CD4-positive, alpha-beta T cell (primary cell): Measurements from ENCODE around the gene CIB4. TPM values are rescaled to one million over a fixed set of nuclear protein-coding genes. Genes with fewer than 3 reads are reported as not detected.

Experiments
- ATAC-seq: fragments of 200-7000 bp; cut with Tn5 transposase; one replicate; pipeline ENCODE4 v1.10.0; 2022; ENCODE audit warnings: mild to moderate bottlenecking; ENCODE audit not compliant: poor library complexity
- CTCF ChIA-PET: fragments of 350-600 bp; sonication (Branson Sonifier 250); formaldehyde crosslinking; loops from one replicate; lab custom pipeline; 2021; ENCODE audit warnings: antibody characterized with exemption, inconsistent platforms; lab: Charles Lee
- POLR2A ChIA-PET: fragments of 350-600 bp; sonication (Branson Sonifier 250); formaldehyde crosslinking; loops from one replicate; lab custom pipeline; 2021; ENCODE audit warnings: antibody characterized with exemption, inconsistent platforms; lab: Charles Lee
- DNase-seq, 14 experiments: peaks; one replicate each; pipeline ENCODE4 v3.0.0-alpha.2; 2013 to 2020; ENCODE audit warnings: mixed read lengths in 2 of 14
- H3K27ac ChIP-seq, 2 donors: one replicate each; pipeline versions ENCODE4 v1.5.1 to v1.7.0; 2013; ENCODE audit warnings: low read length in 2 of 2, low read depth in 1 of 2, mild to moderate bottlenecking in 1 of 2
- H3K27me3 ChIP-seq, 2 experiments: 1 replicate in 1 of 2; 2 replicates in 1 of 2; pipeline versions ENCODE4 v1.6.1 to v1.7.0; 2013; ENCODE audit warnings: low read length in 2 of 2, control low read depth in 1 of 2, mild to moderate bottlenecking in 1 of 2, moderate library complexity in 1 of 2; ENCODE audit not compliant: insufficient read depth in 2 of 2, control insufficient read depth in 1 of 2
- H3K36me3 ChIP-seq: one replicate; pipeline ENCODE4 v1.6.1; 2013; ENCODE audit warnings: low read length, control low read depth; ENCODE audit not compliant: insufficient read depth
- H3K4me1 ChIP-seq: one replicate; pipeline ENCODE4 v1.6.1; 2013; ENCODE audit warnings: low read length, control low read depth; ENCODE audit not compliant: insufficient read depth
- H3K4me3 ChIP-seq: one replicate; pipeline ENCODE4 v1.5.1; 2013; ENCODE audit warnings: mild to moderate bottlenecking, low read length, moderate library complexity
- H3K9me3 ChIP-seq, 2 experiments: 1 replicate in 1 of 2; 2 replicates in 1 of 2; pipeline versions ENCODE4 v1.6.1 to v1.7.0; 2013; ENCODE audit warnings: low read length in 2 of 2, mild to moderate bottlenecking in 2 of 2, control low read depth in 1 of 2, moderate library complexity in 1 of 2; ENCODE audit not compliant: control insufficient read depth in 1 of 2, insufficient read depth in 1 of 2
- H3K27ac Mint-ChIP-seq: one replicate; pipeline ENCODE4 v1.8.0; 2020; ENCODE audit warnings: mixed read lengths
- H3K27me3 Mint-ChIP-seq: one replicate; pipeline ENCODE4 v1.8.0; 2021; ENCODE audit warnings: mixed read lengths
- H3K36me3 Mint-ChIP-seq: one replicate; pipeline ENCODE4 v1.8.0; 2021; ENCODE audit warnings: low read depth, mixed read lengths
- H3K4me1 Mint-ChIP-seq: one replicate; pipeline ENCODE4 v1.8.0; 2021; ENCODE audit warnings: low read depth, mixed read lengths
- H3K4me3 Mint-ChIP-seq: one replicate; pipeline ENCODE4 v1.8.0; 2020; ENCODE audit warnings: mild to moderate bottlenecking, mixed read lengths
- H3K9me3 Mint-ChIP-seq: one replicate; pipeline ENCODE4 v1.8.0; 2020; ENCODE audit warnings: mixed read lengths
- intact Hi-C, 2 experiments: fragments of 100-400 bp; cut with DNase I in 1 of 2; cut with micrococcal nuclease in 1 of 2; formaldehyde crosslinking; loops; one replicate each; pipeline versions ENCODE4 v1.15.1 to v1.9.0; 2023 to 2025; cut with DNase I, micrococcal nuclease
- total RNA-seq, 174 experiments: library from RNA in 2 of 174; stranded (reverse) in 2 of 174; gene quantifications; one replicate each; pipeline ENCODE4 v1.2.3 and lab custom pipeline; 2021 to 2026
- TF ChIP-seq, protein P1 (sequence below): fragments of 200-600 bp; IDR thresholded peaks from one replicate; pipeline ENCODE4 v1.8.0; 2022; ENCODE audit warnings: antibody characterized with exemption, mild to moderate bottlenecking

CIB4 gene
- total RNA-seq, 2 experiments from 2014 or later: not detected

DNA sequence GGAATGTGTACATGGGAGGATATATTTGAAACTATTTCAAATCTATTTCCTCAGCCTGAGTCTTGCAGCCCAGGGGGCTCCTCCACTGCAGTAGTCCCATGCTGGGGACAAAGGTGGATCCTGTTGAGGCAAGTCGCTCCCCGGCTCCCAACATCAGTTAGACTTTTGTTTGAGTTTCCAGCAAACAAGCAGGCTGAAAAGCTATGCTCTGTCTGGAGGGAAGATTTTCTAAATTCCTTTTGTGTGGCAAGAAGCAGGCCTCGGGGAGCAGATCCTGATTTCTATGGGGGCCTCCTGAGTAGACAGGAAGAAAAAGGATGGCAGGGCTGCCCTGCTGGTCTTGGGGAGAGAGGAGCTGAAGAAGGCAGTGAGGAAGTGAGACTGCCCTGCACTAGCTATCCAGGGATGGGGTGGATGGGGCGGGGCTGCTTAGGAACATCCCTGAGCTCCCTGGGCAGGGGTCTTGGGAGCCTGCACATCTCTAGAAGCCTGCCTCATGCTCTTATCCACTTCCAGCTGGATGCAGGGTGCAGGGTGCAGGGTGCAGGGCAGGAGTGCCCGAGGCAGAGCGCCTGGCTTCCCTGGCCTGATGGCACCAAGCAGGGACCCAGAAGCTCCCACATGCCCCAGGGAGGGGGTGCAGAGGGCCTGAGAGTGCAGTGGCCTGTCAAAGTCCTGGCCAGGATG lies 6.0 kb upstream of the CIB4 start:
- ChIA-PET POLR2A (no interaction called here), CTCF (no interaction called here)
- H3K9me3 Mint-ChIP-seq: no peaks in the 10 kb centered on the region
- TF ChIP-seq, protein P1, sequence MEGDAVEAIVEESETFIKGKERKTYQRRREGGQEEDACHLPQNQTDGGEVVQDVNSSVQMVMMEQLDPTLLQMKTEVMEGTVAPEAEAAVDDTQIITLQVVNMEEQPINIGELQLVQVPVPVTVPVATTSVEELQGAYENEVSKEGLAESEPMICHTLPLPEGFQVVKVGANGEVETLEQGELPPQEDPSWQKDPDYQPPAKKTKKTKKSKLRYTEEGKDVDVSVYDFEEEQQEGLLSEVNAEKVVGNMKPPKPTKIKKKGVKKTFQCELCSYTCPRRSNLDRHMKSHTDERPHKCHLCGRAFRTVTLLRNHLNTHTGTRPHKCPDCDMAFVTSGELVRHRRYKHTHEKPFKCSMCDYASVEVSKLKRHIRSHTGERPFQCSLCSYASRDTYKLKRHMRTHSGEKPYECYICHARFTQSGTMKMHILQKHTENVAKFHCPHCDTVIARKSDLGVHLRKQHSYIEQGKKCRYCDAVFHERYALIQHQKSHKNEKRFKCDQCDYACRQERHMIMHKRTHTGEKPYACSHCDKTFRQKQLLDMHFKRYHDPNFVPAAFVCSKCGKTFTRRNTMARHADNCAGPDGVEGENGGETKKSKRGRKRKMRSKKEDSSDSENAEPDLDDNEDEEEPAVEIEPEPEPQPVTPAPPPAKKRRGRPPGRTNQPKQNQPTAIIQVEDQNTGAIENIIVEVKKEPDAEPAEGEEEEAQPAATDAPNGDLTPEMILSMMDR: no peak
- H3K27ac Mint-ChIP-seq: no peak overlapping the region
- Histone ChIP-seq H3K36me3 (no peaks in the 10 kb centered on the region), H3K4me3 (no peak overlapping the region), H3K9me3 (no peaks in the 10 kb centered on the region), H3K27ac (no peak overlapping the region), H3K27me3 (peaks cover 5 to 19% of the 10 kb centered on the region in 2 experiments), H3K4me1 (no peaks in the 10 kb centered on the region)
- no peak for DNase-seq
- no peaks in the 10 kb centered on the region for H3K4me1 Mint-ChIP-seq
- H3K27me3 Mint-ChIP-seq: peaks cover 52% of the 10 kb centered on the region
- H3K36me3 Mint-ChIP-seq: no peaks in the 10 kb centered on the region
- no peak overlapping the region for H3K4me3 Mint-ChIP-seq
- intact Hi-C loops: no loop called here
- ATAC-seq: no peak

DNA sequence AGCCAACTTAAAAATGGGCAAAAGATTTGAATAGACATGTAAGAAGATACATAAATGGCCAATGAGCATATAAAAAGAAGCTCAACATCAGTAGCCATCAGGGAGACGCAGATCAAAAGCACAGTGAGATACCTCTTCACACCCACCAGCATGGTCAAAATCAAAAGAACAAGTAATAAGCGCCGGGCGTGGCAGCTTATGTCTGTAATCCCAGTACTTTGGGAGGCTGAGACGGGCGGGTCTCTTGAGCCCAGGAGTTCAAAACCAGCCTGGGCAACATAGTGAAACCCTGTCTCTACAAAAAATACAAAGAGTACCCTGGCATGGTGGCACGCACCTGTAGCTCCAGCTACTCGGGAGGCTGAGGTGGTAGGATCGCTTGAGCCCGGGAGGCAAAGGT lies 4.6 kb upstream of the CIB4 start:
- Mint-ChIP-seq H3K4me1 (no peaks in the 10 kb centered on the region), H3K27ac (no peak overlapping the region), H3K27me3 (peaks cover 59% of the 10 kb centered on the region), H3K4me3 (no peak overlapping the region), H3K36me3 (no peaks in the 10 kb centered on the region), H3K9me3 (no peaks in the 10 kb centered on the region)
- Histone ChIP-seq H3K36me3 (no peaks in the 10 kb centered on the region), H3K27ac (no peak overlapping the region), H3K27me3 (peaks cover 5 to 22% of the 10 kb centered on the region in 2 experiments), H3K4me1 (no peaks in the 10 kb centered on the region), H3K4me3 (no peak overlapping the region), H3K9me3 (no peaks in the 10 kb centered on the region)
- CTCF ChIA-PET: no interaction called here
- intact Hi-C loops: no loop called here
- no peak for DNase-seq
- POLR2A ChIA-PET: no interaction called here
- ATAC-seq: no peak
- TF ChIP-seq, protein P1: no peak

GRCh38 chr2:26644188-26644835 lies 3.1 kb upstream of the CIB4 start:
- TF ChIP-seq, protein P1: no peak
- H3K27ac Mint-ChIP-seq: no peak overlapping the region
- Histone ChIP-seq H3K4me1 (no peaks in the 10 kb centered on the region), H3K36me3 (no peaks in the 10 kb centered on the region), H3K4me3 (no peak overlapping the region), H3K27ac (no peak overlapping the region), H3K9me3 (no peaks in the 10 kb centered on the region), H3K27me3 (peaks cover 2 to 16% of the 10 kb centered on the region in 2 experiments)
- H3K4me1 Mint-ChIP-seq: no peaks in the 10 kb centered on the region
- ATAC-seq: no peak
- H3K9me3 Mint-ChIP-seq: no peaks in the 10 kb centered on the region
- intact Hi-C loops: no loop called here
- H3K36me3 Mint-ChIP-seq: no peaks in the 10 kb centered on the region
- ChIA-PET CTCF (no interaction called here), POLR2A (no interaction called here)
- DNase-seq: no peak
- H3K27me3 Mint-ChIP-seq: peaks cover 54% of the 10 kb centered on the region
- H3K4me3 Mint-ChIP-seq: no peak overlapping the region
